IPS-18a (cell line): ENCODE measurements around the gene SLC49A4.

Source experiments
- H3K27ac ChIP-seq: one replicate; pipeline ENCODE4 v1.5.1; 2013; ENCODE audit warnings: low read length
- H3K27me3 ChIP-seq: one replicate; pipeline ENCODE4 v1.6.1; 2013; ENCODE audit warnings: mild to moderate bottlenecking, low read length; ENCODE audit not compliant: control insufficient read depth, insufficient read depth
- H3K36me3 ChIP-seq: one replicate; pipeline ENCODE4 v1.6.1; 2013; ENCODE audit warnings: low read depth, low read length; ENCODE audit not compliant: control insufficient read depth
- H3K4me1 ChIP-seq: one replicate; pipeline ENCODE4 v1.6.1; 2013; ENCODE audit warnings: low read depth, low read length; ENCODE audit not compliant: control insufficient read depth
- H3K4me3 ChIP-seq: one replicate; pipeline ENCODE4 v1.5.1; 2013; ENCODE audit warnings: low read length
- H3K9ac ChIP-seq: one replicate; pipeline ENCODE4 v1.6.1; 2013; ENCODE audit warnings: mild to moderate bottlenecking, low read length, moderate library complexity
- H3K9me3 ChIP-seq: one replicate; pipeline ENCODE4 v1.6.1; 2013; ENCODE audit warnings: low read depth, low read length; ENCODE audit not compliant: control insufficient read depth

SLC49A4 gene

DNA sequence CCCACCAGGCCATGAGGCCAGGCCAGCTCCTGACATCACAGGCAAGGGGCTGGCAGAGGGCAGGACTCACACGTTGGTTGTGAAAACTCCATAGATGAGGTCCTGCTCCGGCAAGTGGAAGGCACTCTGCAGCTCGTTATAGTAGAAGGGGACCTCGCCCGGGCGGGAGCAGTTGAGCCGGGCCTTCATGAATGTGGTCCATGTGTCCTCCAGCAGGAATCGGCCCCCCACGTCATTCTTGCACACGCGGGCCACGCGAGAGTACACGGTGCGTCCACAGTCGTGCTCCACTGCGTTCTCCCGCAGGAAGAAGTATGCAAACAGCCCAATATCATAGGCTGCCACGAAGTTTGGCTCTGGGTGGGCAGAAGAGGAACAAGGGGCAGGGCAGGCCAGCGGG lies 131.5 kb downstream of the SLC49A4 start:
- Histone ChIP-seq H3K36me3 (no peaks in the 10 kb centered on the region), H3K27me3 (peaks cover 15% of the 10 kb centered on the region)

DNA sequence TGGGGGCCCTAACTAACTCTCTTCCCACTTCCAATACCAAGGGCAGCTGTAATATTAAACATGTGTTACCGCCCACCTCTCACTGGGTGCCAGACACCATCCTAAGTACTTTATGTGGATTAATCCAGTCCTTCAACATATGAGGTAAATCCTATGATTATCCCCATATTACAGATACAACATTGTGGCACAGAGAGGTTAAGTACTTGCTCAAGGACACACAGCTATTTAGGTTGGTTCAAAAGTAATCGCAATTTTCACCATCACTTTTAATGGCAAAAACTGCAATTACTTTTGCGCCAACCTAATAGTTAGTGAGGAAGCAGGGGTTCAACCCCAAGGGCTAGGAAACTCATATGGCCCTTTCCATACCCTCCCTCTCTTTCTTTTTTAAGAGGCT lies 131.9 kb downstream of the SLC49A4 start:
- peaks cover 12% of the 10 kb centered on the region for H3K27me3 ChIP-seq
- no peaks in the 10 kb centered on the region for H3K4me1 ChIP-seq
- no peak overlapping the region for H3K9ac ChIP-seq
- H3K9me3 ChIP-seq, result no peaks in the 10 kb centered on the region
- no peaks in the 10 kb centered on the region for H3K36me3 ChIP-seq
- no peak overlapping the region for H3K4me3 ChIP-seq
- H3K27ac ChIP-seq, result no peak overlapping the region

More for the DNA sequence above, 131.5 kb downstream of the SLC49A4 start:
- Histone ChIP-seq H3K4me3 (no peak overlapping the region), H3K4me1 (no peaks in the 10 kb centered on the region), H3K9me3 (no peaks in the 10 kb centered on the region), H3K9ac (no peak overlapping the region), H3K27ac (no peak overlapping the region)

- H3K4me1 ChIP-seq, result no peaks in the 10 kb centered on the region
- no peaks in the 10 kb centered on the region for H3K36me3 ChIP-seq
- no peak overlapping the region for H3K9ac ChIP-seq
- H3K27me3 ChIP-seq, result peaks cover 4% of the 10 kb centered on the region
- no peak overlapping the region for H3K4me3 ChIP-seq
- no peak overlapping the region for H3K27ac ChIP-seq
- no peaks in the 10 kb centered on the region for H3K9me3 ChIP-seq
Observed at GRCh38 chr3:122927726-122928125, 132.9 kb downstream of the SLC49A4 start.

- Histone ChIP-seq H3K27ac (no peak overlapping the region), H3K9ac (no peak overlapping the region), H3K36me3 (no peaks in the 10 kb centered on the region), H3K4me1 (no peaks in the 10 kb centered on the region), H3K4me3 (no peak overlapping the region), H3K27me3 (no peaks in the 10 kb centered on the region), H3K9me3 (no peaks in the 10 kb centered on the region)
Observed at GRCh38 chr3:122928396-122929187, 133.7 kb downstream of the SLC49A4 start.

GRCh38 chr3:122929188-122930062 lies 134.6 kb downstream of the SLC49A4 start:
- no peaks in the 10 kb centered on the region for H3K9me3 ChIP-seq
- H3K9ac ChIP-seq, result no peak overlapping the region
- H3K4me1 ChIP-seq, result no peaks in the 10 kb centered on the region
- no peak overlapping the region for H3K4me3 ChIP-seq
- H3K36me3 ChIP-seq, result no peaks in the 10 kb centered on the region
- H3K27ac ChIP-seq, result no peak overlapping the region
- no peaks in the 10 kb centered on the region for H3K27me3 ChIP-seq

DNA sequence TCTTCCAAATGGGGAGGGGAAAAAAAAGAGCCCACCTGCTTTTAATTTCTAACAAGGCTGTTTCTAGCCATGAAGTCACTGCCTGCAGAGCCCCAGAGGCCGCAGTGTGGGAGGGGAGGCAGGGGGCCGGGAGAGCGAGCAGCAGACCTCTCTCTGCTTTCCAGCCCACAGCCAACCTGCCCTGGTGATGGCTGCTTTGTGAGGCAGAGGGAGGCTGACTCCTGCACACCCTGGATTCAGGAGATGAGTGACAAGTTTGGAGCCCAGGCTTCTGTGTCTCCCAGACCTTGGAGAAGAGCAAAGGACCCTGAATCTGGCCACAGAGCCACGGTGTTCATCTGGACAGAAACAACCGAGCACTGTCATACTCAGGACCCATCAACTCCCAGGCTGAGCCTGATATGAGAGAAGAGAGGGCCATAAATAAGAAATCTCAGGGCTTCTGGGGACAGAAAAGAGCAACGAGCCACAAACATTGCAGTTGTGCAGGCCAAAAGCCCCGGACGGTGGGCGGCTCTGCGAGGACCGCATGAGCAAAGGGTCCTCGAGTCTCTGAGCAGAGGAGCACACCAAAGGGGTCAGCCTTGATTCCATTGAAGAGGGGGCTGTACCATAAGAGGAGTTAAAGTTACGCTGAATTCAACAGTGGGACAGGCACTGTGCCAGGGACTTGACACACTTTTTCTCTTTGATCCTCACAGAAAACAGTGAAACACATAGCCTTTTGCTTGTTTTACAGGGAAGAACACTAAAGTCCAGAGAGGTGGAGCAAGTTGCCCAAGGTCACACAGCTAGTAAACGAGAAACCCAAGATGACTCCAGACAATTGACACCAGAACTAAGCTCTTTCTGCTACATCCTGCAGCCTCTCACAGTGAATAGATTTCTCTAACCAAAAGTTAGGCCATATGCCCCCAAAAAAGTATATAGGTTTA lies 135.5 kb downstream of the SLC49A4 start:
- Histone ChIP-seq H3K27ac (no peak overlapping the region), H3K9me3 (no peaks in the 10 kb centered on the region), H3K27me3 (no peaks in the 10 kb centered on the region), H3K9ac (no peak overlapping the region), H3K4me3 (no peak overlapping the region), H3K4me1 (no peaks in the 10 kb centered on the region), H3K36me3 (no peaks in the 10 kb centered on the region)
